ENCODE measurements around the gene NHP2.

The NHP2 gene

DNA sequence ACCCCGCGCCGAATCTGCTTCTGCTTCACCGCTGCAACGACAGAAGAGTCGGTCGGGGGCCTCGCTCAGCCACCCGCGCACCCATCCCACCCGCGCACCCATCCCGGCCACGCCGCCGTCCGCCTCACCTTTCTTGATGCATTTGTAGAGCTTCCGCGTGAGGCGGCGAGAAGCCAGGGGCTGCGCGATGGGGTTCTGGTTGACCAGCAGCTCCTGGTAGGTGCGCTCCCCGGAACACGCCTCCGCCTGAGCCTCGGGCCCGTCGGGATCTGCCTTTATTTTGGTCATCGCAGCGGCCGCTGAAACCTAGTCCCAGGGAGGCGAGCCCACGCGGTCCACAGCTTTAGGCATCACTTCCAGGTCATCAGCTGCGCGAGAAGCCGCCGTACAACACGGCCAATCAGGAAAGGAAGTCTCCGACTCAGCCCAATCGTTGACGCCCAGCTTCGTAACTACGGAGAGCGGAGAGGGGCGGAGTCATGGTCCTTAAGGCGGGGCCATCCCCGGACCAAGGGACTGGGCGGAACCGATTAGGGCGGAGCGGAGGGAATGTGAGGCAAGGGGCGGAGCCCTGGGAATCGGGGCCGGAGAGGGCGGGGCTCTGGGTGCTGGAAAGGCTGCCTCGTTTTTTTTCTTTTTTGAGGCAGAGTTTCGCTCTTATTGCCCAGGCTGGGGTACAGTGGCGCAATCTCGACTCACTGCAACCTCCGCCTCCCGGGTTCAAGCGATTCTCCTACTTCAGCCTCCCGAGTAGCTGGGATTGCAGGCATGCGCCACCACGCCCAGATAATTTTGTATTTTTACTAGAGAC, at the start of gene NHP2:
TSS of gene NHP2 (minus strand) at position 356 of the 811 bp plus-strand sequence. CDS start at position 288, 68 bp downstream.
- TF ChIP-seq CTCF (IDR thresholded peaks at IDR 0.05) = no peak
- Histone ChIP-seq H3K9me3 (no peaks in the 10 kb centered on the region), H3K27me3 (no peaks in the 10 kb centered on the region), H3K36me3 (peaks cover 2 to 28% (median 17%) of the 10 kb centered on the region in 3 donors), H3K27ac (peak within 1 kb of the TSS; percentile 76), H3K4me1 (peaks cover 0 to 25% (median 17%) of the 10 kb centered on the region in 4 donors), H3K4me3 (peak within 1 kb of the TSS; percentile 69 to 75)
- intact Hi-C loops (cut with DNase I; ENCODE audit: low total_unique reads) = loop anchor here (2.0 to 10.0 kb wide), 3 partner anchors 51 to 869 kb away; partner anchors contain the start of genes HNRNPAB, TMED9 and ZNF879
- peak; percentile 98 to 99 for DNase-seq

DNA sequence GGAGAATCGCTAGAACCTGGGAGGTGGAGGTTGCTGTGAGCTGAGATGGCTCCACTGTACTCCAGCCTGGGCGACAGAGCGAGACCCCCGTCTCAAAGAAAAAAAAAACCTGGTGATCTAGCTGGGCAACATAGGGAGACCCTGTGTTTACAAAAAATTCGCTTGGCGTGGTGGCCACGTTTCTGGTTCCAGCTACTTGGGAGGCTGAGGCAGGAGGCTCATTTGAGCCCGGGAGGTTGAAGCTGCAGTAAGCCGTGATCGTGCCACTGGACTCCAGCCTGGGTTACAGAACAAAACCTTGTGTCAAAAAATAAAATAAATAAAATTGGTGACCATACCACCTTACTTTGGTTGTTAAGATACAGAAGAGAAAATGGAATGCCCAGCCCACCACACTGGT, 48.9 kb upstream of the NHP2 start:
- no peak for DNase-seq
- Histone ChIP-seq H3K27me3 (no peaks in the 10 kb centered on the region), H3K27ac (no peak overlapping the region), H3K4me3 (no peak overlapping the region), H3K4me1 (peaks cover 0 to 27% (median 18%) of the 10 kb centered on the region in 4 donors), H3K9me3 (no peaks in the 10 kb centered on the region), H3K36me3 (peaks cover 0 to 20% (median 14%) of the 10 kb centered on the region in 3 donors)
- intact Hi-C loops (cut with DNase I; ENCODE audit: low total_unique reads) = no loop called here
- no peak for TF ChIP-seq CTCF (IDR thresholded peaks at IDR 0.05)

DNA sequence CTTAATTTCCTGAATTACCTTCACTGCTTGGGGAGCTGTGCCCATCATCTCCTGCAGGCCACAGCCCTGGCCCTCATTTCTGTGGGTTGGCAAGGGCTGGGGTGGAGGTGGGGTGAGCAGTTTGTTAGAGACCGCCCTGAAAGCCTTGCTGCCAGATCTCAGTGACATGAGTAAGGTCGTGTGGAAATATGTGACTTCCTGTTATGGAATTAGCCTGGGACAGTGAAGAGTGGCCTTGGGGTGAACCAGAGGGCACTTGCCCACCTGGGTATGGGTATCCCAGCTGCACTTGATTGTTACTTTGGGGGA, 48.2 kb upstream of the NHP2 start:
- H3K27ac ChIP-seq = no peak overlapping the region
- H3K9me3 ChIP-seq = no peaks in the 10 kb centered on the region
- H3K4me3 ChIP-seq = no peak overlapping the region
- H3K36me3 ChIP-seq = peaks cover 0 to 13% (median 8%) of the 10 kb centered on the region in 3 donors
- no peak for DNase-seq
- peaks cover 0 to 21% (median 16%) of the 10 kb centered on the region in 4 donors for H3K4me1 ChIP-seq
- no peak for TF ChIP-seq CTCF (IDR thresholded peaks at IDR 0.05)
- no peaks in the 10 kb centered on the region for H3K27me3 ChIP-seq
- intact Hi-C loops (cut with DNase I; ENCODE audit: low total_unique reads) = no loop called here

DNA sequence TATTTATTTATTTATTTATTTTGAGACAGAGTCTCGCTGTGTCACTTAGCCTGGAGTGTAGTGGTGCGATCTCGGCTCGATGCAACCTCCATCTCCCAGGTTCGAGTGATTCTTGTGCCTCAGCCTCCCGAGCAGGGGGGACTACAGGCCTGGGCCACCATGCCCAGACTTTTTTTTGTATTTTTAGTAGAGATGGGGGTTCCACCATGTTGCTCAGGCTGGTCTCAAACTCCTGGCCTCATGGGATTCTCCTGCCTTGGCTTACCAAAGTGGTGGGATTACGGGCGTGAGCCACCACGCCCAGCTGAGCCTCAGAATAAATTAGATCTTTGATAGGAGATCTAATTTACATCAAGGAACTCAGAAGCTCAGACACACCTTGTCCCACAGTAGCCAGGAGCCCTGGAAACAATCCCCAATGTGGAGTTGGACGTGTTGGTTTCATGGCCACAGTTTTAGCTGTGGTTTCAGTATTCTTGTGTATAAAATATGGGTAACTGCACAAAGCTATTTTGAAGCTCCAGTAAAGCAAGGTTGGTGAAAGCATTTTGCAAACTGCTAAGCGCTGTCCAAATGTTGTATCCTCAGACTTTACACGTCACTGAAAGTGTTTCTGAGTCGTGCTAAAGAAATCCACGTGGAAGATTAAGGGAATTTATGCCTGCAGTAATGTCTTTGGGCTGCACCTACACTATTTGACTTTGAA, 47.7 kb upstream of the NHP2 start:
- Histone ChIP-seq H3K4me3 (no peak overlapping the region), H3K9me3 (no peaks in the 10 kb centered on the region), H3K27me3 (no peaks in the 10 kb centered on the region), H3K27ac (no peak overlapping the region), H3K36me3 (peaks cover 0 to 8% (median 3%) of the 10 kb centered on the region in 3 donors), H3K4me1 (peaks cover 0 to 16% (median 11%) of the 10 kb centered on the region in 4 donors)
- intact Hi-C loops (cut with DNase I; ENCODE audit: low total_unique reads) = no loop called here
- no peak for DNase-seq
- no peak for TF ChIP-seq CTCF (IDR thresholded peaks at IDR 0.05)

DNA sequence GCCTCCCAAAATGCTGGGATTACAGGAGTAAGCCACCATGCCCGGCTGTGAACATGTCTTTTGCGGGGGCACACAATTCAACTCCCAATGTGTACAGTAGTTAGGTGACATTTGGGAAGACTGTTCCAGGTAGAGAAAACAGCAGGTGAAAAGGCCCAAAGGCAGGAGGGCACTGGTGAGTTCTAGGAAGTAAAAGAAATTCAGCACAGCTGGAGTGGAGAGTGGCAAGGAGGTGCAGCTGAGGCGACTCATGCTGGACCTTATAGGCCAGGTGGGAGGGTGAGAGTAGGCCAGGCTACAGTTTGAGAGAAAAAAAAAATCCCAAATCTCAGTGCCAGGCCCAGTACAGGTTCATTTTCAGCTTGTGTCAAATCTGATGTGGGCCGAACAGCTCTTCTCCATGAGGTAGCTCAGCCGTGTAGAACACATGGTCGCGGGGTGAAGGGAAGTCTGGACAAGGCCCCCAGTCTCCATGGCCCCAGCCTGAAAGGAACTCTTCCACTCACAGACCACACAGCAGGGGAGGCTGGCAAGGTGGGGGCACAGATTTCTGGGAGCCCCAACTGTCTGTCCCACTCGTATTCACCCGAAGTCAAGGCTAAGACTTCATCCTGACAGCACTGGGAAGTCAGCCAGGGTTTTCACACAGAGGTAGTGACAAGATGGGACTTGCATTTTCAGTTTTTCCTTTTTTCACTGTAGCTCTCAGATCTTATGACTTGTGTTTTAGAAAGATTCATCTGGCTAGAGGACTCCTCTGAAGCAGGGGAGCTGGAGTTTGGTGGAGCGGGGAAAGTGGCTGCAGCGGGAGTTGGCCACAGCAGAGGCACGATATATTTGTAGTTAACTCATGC, 46.1 kb upstream of the NHP2 start:
- peaks cover 0 to 3% of the 10 kb centered on the region in 2 donors for H3K27me3 ChIP-seq
- peaks cover 0 to 4% (median 0%) of the 10 kb centered on the region in 3 donors for H3K36me3 ChIP-seq
- no peak for TF ChIP-seq CTCF (IDR thresholded peaks at IDR 0.05)
- H3K4me3 ChIP-seq = no peak overlapping the region
- DNase-seq = no peak
- H3K27ac ChIP-seq = no peak overlapping the region
- no peaks in the 10 kb centered on the region for H3K9me3 ChIP-seq
- H3K4me1 ChIP-seq = peaks cover 0 to 5% (median 2%) of the 10 kb centered on the region in 4 donors
- intact Hi-C loops (cut with DNase I; ENCODE audit: low total_unique reads) = no loop called here
